Gastroesophageal sphincter (tissue), 4 donors: ENCODE results near the gene TADA2B. TPM values are rescaled to one million over a fixed set of nuclear protein-coding genes. Genes with fewer than 3 reads are reported as not detected.

Experiments used
- ATAC-seq: fragments of 150-250 bp; one replicate; pipeline ENCODE4 v1.9.1; 2016; ENCODE audit warnings: mild to moderate bottlenecking, moderate library complexity
- H3K27ac ChIP-seq, 4 donors: fragments of 200-600 bp; sonication (generic) in 3 of 4; 1 replicate in 3 of 4; 2 replicates in 1 of 4; pipeline ENCODE4 v1.5.1; 2016 to 2019
- H3K27me3 ChIP-seq: fragments of 200-600 bp; sonication (generic); one replicate; pipeline ENCODE4 v1.5.1; 2019
- H3K36me3 ChIP-seq, 2 donors: fragments of 200-600 bp; sonication (generic); one replicate each; pipeline ENCODE4 v1.5.1; 2019; ENCODE audit warnings: control low read depth in 1 of 2
- H3K4me1 ChIP-seq, 3 donors: fragments of 200-600 bp; sonication (generic); 1 replicate in 2 of 3; 2 replicates in 1 of 3; pipeline ENCODE4 v1.5.1; 2016 to 2019; ENCODE audit warnings: control low read depth in 2 of 3
- H3K4me3 ChIP-seq, 2 donors: fragments of 200-600 bp; sonication (generic); one replicate each; pipeline ENCODE4 v1.5.1; 2019; ENCODE audit warnings: mild to moderate bottlenecking in 1 of 2, moderate library complexity in 1 of 2
- H3K9me3 ChIP-seq, 3 donors: fragments of 200-600 bp; sonication (generic); one replicate each; pipeline ENCODE4 v1.5.1; 2017 to 2019; ENCODE audit warnings: control low read depth in 2 of 3
- CTCF ChIP-seq, 4 experiments: fragments of 200-600 bp in 2 of 4; fragments of 450-650 bp in 2 of 4; sonication (generic) in 1 of 4; IDR thresholded peaks; one replicate each; pipeline ENCODE4 v1.5.1; 2017 to 2019; ENCODE audit warnings: antibody characterized with exemption in 4 of 4, mild to moderate bottlenecking in 2 of 4, moderate library complexity in 2 of 4
- EP300 ChIP-seq: sonication (generic); formaldehyde crosslinking; IDR thresholded peaks from one replicate; pipeline ENCODE4 v1.6.1; 2017; ENCODE audit warnings: antibody characterized with exemption, mild to moderate bottlenecking
- POLR2A ChIP-seq, 2 donors: fragments of 450-650 bp; IDR thresholded peaks; one replicate each; pipeline ENCODE4 v1.6.1; 2017; ENCODE audit warnings: antibody characterized with exemption in 2 of 2, mild to moderate bottlenecking in 2 of 2, moderate library complexity in 1 of 2
- POLR2AphosphoS5 ChIP-seq: sonication (generic); formaldehyde crosslinking; IDR thresholded peaks from one replicate; pipeline ENCODE4 v1.6.1; 2017; ENCODE audit warnings: antibody characterized with exemption
- WGBS, 2 donors: methylation state at CpG; one replicate each; pipeline ENCODE4 v1.1.5; 2018; ENCODE audit warnings: low coverage in 1 of 2; 5-methylcytosine and 5-hydroxymethylcytosine counted together
- total RNA-seq, 4 donors: library from RNA; depleted of rRNA; stranded (reverse); fragments of >200 nt; gene quantifications; one replicate each; pipeline ENCODE4 v1.1.0, GENCODE V29; 2016

Gene TADA2B
- total RNA-seq, 4 donors from 2014 or later, result 20.5 to 37.3 (median 28.1) TPM

DNA sequence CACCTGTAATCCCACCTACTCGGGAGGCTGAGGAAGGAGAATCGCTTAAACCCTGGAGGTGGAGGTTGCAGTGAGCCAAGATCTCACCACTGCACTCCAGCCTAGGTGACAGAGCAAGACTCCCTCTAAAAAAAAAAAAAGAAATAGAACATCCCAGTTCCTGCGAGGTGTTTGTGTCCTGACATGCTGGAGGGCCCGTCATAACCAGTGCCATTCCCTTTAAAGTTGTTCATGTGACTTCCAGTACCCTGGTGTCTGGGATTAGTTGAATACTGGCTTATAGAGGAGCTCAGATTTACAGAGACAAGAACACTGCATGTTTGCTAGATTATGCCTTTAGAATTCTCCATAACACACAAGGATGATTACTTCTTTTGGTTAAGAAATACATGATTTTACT lies 37.6 kb upstream of the TADA2B start:
- H3K27ac ChIP-seq, result no peak overlapping the region
- TF ChIP-seq EP300 (no peak), POLR2AphosphoS5 (no peak), CTCF (IDR thresholded peaks at IDR 0.05) (no peak), POLR2A (IDR thresholded peaks at IDR 0.05) (no peak)
- H3K4me3 ChIP-seq, result no peak overlapping the region
- H3K27me3 ChIP-seq, result no peaks in the 10 kb centered on the region
- peaks cover 0 to 100% of the 10 kb centered on the region in 2 donors for H3K36me3 ChIP-seq
- WGBS, 2 donors, result 83 to 94% methylated on average over 1 to 4 of the region's 4 CpGs
- peaks cover 0 to 5% (median 0%) of the 10 kb centered on the region in 3 donors for H3K4me1 ChIP-seq
- no peak for ATAC-seq
- H3K9me3 ChIP-seq, result no peaks in the 10 kb centered on the region

DNA sequence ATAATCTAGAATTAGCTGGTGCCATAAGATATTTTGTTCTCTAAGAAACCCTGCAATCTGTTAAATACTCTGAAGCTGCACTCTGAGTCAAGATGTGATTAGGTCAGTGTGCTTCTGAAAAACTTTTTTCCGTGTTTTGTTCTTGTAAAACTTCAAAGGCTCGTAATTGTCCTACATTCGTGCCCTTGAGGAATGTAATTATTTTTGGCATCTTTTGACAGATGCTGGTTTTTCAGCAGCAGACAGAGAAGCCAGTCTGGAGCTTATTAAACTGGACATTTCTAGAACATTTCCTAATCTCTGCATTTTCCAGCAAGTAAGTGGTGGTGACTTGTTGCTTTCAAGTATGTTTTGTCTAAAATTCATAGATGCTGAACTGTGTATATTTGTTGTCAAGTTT lies 36.8 kb upstream of the TADA2B start:
- Histone ChIP-seq H3K9me3 (no peaks in the 10 kb centered on the region), H3K4me3 (no peak overlapping the region), H3K4me1 (peaks cover 0 to 5% (median 0%) of the 10 kb centered on the region in 3 donors), H3K27ac (no peak overlapping the region), H3K27me3 (no peaks in the 10 kb centered on the region), H3K36me3 (peaks cover 0 to 100% of the 10 kb centered on the region in 2 donors)
- no peak for TF ChIP-seq POLR2A (IDR thresholded peaks at IDR 0.05)
- no peak for TF ChIP-seq CTCF (IDR thresholded peaks at IDR 0.05)
- no peak for TF ChIP-seq EP300
- ATAC-seq, result no peak
- 40 to 67% methylated on average over 2 to 3 of the region's 3 CpGs for WGBS, 2 donors

DNA sequence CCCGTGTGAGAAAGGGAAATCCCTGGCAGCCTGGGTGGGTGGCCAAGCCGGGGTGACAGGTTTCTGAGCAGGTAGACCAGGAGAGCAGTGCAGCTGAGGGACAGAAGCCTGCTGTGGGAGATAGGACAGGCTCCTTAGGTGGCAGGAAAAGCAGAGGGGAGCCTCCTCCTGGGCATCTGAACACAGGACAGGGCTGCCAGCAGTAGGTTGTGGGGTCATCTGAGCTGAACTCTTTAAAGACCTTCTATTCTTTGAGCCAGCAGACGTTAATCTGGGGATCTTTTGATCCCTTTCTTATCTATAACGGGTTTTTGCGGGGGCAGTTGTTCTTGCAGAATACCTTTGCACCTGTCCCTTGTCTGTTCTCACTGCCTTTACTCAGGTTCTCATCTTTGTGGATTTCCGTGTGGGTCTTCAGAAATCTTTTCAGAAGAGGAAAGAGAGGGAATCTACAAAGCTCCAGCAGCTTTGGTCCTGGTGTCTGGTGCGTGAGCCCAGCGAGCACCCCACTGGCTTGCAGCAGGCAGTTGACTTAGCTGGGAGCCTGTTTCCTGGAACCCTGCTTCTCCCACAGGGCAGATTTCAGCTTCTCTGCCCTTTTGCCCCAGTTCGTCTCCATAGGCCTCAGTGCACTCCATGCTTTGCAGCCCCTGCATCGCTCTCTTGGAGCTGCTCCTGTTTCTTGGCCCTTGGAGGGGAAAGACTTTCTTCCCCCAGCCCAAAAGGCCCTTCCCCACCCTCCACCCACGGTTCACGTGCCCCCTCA lies 35.8 kb upstream of the TADA2B start:
- Histone ChIP-seq H3K27me3 (no peaks in the 10 kb centered on the region), H3K9me3 (no peaks in the 10 kb centered on the region), H3K36me3 (peaks cover 0 to 100% of the 10 kb centered on the region in 2 donors), H3K27ac (no peak overlapping the region), H3K4me1 (peaks cover 0 to 5% (median 0%) of the 10 kb centered on the region in 3 donors), H3K4me3 (no peak overlapping the region)
- 79% methylated on average over 9 of the region's 12 CpGs; no CpG with 5 or more reads in 1 of the 2 donors for WGBS, 2 donors
- ATAC-seq, result no peak
- TF ChIP-seq POLR2A (IDR thresholded peaks at IDR 0.05), result no peak
- TF ChIP-seq EP300, result no peak
- no peak for TF ChIP-seq POLR2AphosphoS5
- no peak for TF ChIP-seq CTCF (IDR thresholded peaks at IDR 0.05)

GRCh38 chr4:7007944-7008343 lies 35.2 kb upstream of the TADA2B start:
- no peak for ATAC-seq
- H3K27ac ChIP-seq, result no peak overlapping the region
- 20 to 69% methylated on average over 1 to 2 of the region's 2 CpGs for WGBS, 2 donors
- H3K9me3 ChIP-seq, result no peaks in the 10 kb centered on the region
- H3K27me3 ChIP-seq, result no peaks in the 10 kb centered on the region
- TF ChIP-seq POLR2A (IDR thresholded peaks at IDR 0.05) (no peak), POLR2AphosphoS5 (no peak), CTCF (IDR thresholded peaks at IDR 0.05) (no peak), EP300 (no peak)
- H3K4me3 ChIP-seq, result no peak overlapping the region
- peaks cover 0 to 5% (median 0%) of the 10 kb centered on the region in 3 donors for H3K4me1 ChIP-seq
- peaks cover 0 to 100% of the 10 kb centered on the region in 2 donors for H3K36me3 ChIP-seq

- H3K9me3 ChIP-seq, result no peaks in the 10 kb centered on the region
These were observed 33.6 kb upstream of the TADA2B start for GRCh38 chr4:7009564-7009963.

More at GRCh38 chr4:7009564-7009963, 33.6 kb upstream of the TADA2B start:
- Histone ChIP-seq H3K27me3 (no peaks in the 10 kb centered on the region), H3K4me3 (no peak overlapping the region), H3K27ac (no peak overlapping the region), H3K4me1 (peaks cover 0 to 5% (median 0%) of the 10 kb centered on the region in 3 donors), H3K36me3 (peaks cover 0 to 100% of the 10 kb centered on the region in 2 donors)
- TF ChIP-seq POLR2A (IDR thresholded peaks at IDR 0.05) (no peak), POLR2AphosphoS5 (no peak), EP300 (no peak), CTCF (IDR thresholded peaks at IDR 0.05) (no peak)
- WGBS, 2 donors, result 79 to 87% methylated on average over 4 to 5 of the region's 5 CpGs
- no peak for ATAC-seq
